Measurements from ENCODE around the gene GRK1.

GRCh38 chr13:113630296-113630695 lies 36.7 kb upstream of the GRK1 start:
- TF ChIP-seq POLR2AphosphoS5 (IDR thresholded peaks at IDR 0.05; ENCODE audit: borderline replicate concordance, low read depth, low read length) (no peak), EZH2 (IDR thresholded peaks at IDR 0.05) (no peak), FOXP2 (optimal IDR thresholded peaks at IDR 0.05; ENCODE audit: control extremely low read depth, extremely low read length, insufficient read depth) (no peak)

Measured in SK-N-MC (cell line).